ENCODE results near the gene APBB1.
"Not testable (repeated sequence)": the region's sequence is repeated elsewhere in the genome, so short reads cannot be mapped to it uniquely, and the experiment has no call there.

Gene APBB1

GRCh38 chr11:6415797-6416196 lies 3.1 kb downstream of the APBB1 start:
- DNase-seq, result no peak

- no peak for DNase-seq
These were observed 4.0 kb downstream of the APBB1 start for GRCh38 chr11:6414874-6415328.

GRCh38 chr11:6413791-6414201 lies 5.1 kb downstream of the APBB1 start:
- no peak for DNase-seq

- no peak for DNase-seq
These were observed 7.3 kb downstream of the APBB1 start for GRCh38 chr11:6411594-6412031.

- DNase-seq, result no peak
These were observed 8.0 kb downstream of the APBB1 start for GRCh38 chr11:6410695-6411430.

- no peak for DNase-seq
These were observed 12.5 kb downstream of the APBB1 start for GRCh38 chr11:6406370-6406769.

GRCh38 chr11:6405846-6406245 lies 13.0 kb downstream of the APBB1 start:
- no peak for DNase-seq

- no peak for DNase-seq
These were observed 13.7 kb downstream of the APBB1 start for GRCh38 chr11:6405052-6405667.

GRCh38 chr11:6404342-6405051 lies 14.4 kb downstream of the APBB1 start:
- DNase-seq, result no peak

- DNase-seq, result no peak
These were observed 15.4 kb downstream of the APBB1 start for GRCh38 chr11:6403539-6403938.

GRCh38 chr11:6402561-6402981 lies 16.3 kb downstream of the APBB1 start:
- no peak for DNase-seq

- no peak for DNase-seq
These were observed 16.8 kb downstream of the APBB1 start for GRCh38 chr11:6402061-6402470.

GRCh38 chr11:6401464-6401863 lies 17.4 kb downstream of the APBB1 start:
- DNase-seq, result no peak

- DNase-seq, result no peak
These were observed 18.2 kb downstream of the APBB1 start for GRCh38 chr11:6400431-6401345.

- DNase-seq, result no peak
These were observed 21.3 kb downstream of the APBB1 start for GRCh38 chr11:6397636-6398035.

- no peak for DNase-seq
These were observed 21.7 kb downstream of the APBB1 start for GRCh38 chr11:6397156-6397555.

- no peak for DNase-seq
These were observed 23.3 kb downstream of the APBB1 start for GRCh38 chr11:6395470-6396060.

GRCh38 chr11:6393989-6394670 lies 24.8 kb downstream of the APBB1 start:
- no peak for DNase-seq

- DNase-seq, result not testable (repeated sequence)
These were observed 26.6 kb downstream of the APBB1 start for GRCh38 chr11:6392251-6392650.

GRCh38 chr11:6391537-6392134 lies 27.3 kb downstream of the APBB1 start:
- DNase-seq, result no peak

Data from SHP77 (cell line).